Measurements from ENCODE around the gene CCNJL.

GRCh38 chr5:160254706-160255105, 57.7 kb downstream of the CCNJL start:
- TF ChIP-seq EZH2 (IDR thresholded peaks at IDR 0.05; ENCODE audit: borderline replicate concordance, low read depth, low read length, poor library complexity, severe bottlenecking): no peak
- no peak for TF ChIP-seq CTCF (conservative IDR thresholded peaks at IDR 0.05; ENCODE audit: low read depth, low read length)
